Tibial nerve (tissue), 4 donors: ENCODE data around the gene FSD1L.

Source experiments
- EP300 ChIP-seq, 2 donors: sonication (generic); formaldehyde crosslinking; IDR thresholded peaks; one replicate each; pipeline ENCODE4 v1.6.1; 2017; ENCODE audit warnings: antibody characterized with exemption in 2 of 2, mild to moderate bottlenecking in 1 of 2
- POLR2A ChIP-seq, 2 donors: fragments of 450-650 bp; IDR thresholded peaks; one replicate each; pipeline ENCODE4 v1.6.1; 2017; ENCODE audit warnings: antibody characterized with exemption in 2 of 2, mild to moderate bottlenecking in 2 of 2, moderate library complexity in 2 of 2
- TF ChIP-seq, protein P1 (sequence below), 5 experiments: fragments of 200-600 bp in 3 of 5; fragments of 450-650 bp in 2 of 5; sonication (generic) in 3 of 5; IDR thresholded peaks; one replicate each; pipeline ENCODE4 v1.5.1; 2016 to 2019; ENCODE audit warnings: antibody characterized with exemption in 5 of 5, mild to moderate bottlenecking in 3 of 5, moderate library complexity in 2 of 5

DNA sequence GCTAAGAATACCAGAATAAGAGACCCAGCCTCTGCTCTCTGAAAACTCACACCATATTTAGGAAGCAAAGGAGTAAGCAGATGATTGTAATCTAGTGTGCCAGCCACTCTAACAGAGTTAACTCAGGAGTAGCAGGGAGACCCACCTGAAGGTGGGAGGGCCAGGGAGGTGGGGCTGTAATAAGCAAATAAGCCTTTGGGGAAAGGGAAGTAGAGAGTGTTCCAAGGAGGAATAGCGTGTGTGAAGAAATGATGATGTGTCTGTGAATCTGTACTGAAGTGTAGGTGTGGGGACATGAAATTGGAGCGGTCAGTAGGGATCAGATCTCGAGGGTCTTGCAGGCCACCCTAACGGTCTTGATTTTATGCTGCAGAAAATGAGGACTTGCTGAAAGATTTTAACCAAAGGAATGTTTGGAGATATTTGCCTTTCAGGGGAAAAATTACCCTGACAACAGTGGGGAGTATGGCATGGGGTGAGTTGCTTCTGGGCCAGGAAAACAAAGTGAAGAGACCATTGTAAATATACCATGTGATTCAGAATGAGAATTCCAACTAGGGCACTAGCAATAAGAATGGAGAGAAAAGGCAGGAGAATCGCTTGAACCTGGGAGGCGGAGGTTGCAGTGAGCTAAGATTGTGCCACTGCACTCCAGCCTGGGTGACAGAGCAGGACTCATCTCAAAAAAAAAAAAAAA lies 44.1 kb upstream of the FSD1L start:
- TF ChIP-seq, protein P1, sequence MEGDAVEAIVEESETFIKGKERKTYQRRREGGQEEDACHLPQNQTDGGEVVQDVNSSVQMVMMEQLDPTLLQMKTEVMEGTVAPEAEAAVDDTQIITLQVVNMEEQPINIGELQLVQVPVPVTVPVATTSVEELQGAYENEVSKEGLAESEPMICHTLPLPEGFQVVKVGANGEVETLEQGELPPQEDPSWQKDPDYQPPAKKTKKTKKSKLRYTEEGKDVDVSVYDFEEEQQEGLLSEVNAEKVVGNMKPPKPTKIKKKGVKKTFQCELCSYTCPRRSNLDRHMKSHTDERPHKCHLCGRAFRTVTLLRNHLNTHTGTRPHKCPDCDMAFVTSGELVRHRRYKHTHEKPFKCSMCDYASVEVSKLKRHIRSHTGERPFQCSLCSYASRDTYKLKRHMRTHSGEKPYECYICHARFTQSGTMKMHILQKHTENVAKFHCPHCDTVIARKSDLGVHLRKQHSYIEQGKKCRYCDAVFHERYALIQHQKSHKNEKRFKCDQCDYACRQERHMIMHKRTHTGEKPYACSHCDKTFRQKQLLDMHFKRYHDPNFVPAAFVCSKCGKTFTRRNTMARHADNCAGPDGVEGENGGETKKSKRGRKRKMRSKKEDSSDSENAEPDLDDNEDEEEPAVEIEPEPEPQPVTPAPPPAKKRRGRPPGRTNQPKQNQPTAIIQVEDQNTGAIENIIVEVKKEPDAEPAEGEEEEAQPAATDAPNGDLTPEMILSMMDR (IDR thresholded peaks at IDR 0.05), result no peak
- TF ChIP-seq POLR2A (IDR thresholded peaks at IDR 0.05) (no peak), EP300 (IDR thresholded peaks at IDR 0.05) (no peak)
